Heart left ventricle (tissue), 13 donors: ENCODE data around the gene ENSA.

Experiments used
- POLR2A ChIP-seq, 2 donors: fragments of 450-650 bp; IDR thresholded peaks; one replicate each; pipeline ENCODE4 v1.6.1; 2017; ENCODE audit warnings: antibody characterized with exemption in 2 of 2, mild to moderate bottlenecking in 2 of 2, moderate library complexity in 2 of 2
- TF ChIP-seq, protein P1 (sequence below), 12 donors: fragments of 200-600 bp; sonication (generic) in 4 of 12; IDR thresholded peaks; one replicate each; pipeline versions ENCODE4 v1.5.0 to v1.8.0; 2018 to 2022; ENCODE audit warnings: antibody characterized with exemption in 12 of 12, mild to moderate bottlenecking in 5 of 12
- donor health status: ischemic (EF 13 %, LVEDD 7.1; RV severe dilation, severe dysfunction).
- donor health status: DM: no; HTN: yes; CAD: no.
- donor health status: DM: no; HTN: no; CAD: no.
- donor health status: ischemic (EF 25% LVEDD 6.9; RV normal size, moderate dysfunction).
- donor health status: ischemic (EF 25% LVEDD 5.7; RV mildly dilated, moderate dysfunction).
- donor health status: ischemic (EF 35%, LVEDD 5.7; RV mildly dilated, moderate dysfunction).
- donor health status: nonischemic (EF 11% LVEDD 7.7; RV severe dilation, severe dysfunction).
- donor health status: DM: yes; HTN: yes; CAD: no.
- donor health status: PGD.
- donor health status: ischemic (EF 29% LVEDD 5.4; RV normal size, mild dysfunction).
- donor health status: nonischemic (EF 23%, LVEDD 6.1; RV moderate dilation, normal function).

GRCh38 chr1:150596976-150597375 is 32.4 kb downstream of the ENSA start:
- TF ChIP-seq, protein P1, sequence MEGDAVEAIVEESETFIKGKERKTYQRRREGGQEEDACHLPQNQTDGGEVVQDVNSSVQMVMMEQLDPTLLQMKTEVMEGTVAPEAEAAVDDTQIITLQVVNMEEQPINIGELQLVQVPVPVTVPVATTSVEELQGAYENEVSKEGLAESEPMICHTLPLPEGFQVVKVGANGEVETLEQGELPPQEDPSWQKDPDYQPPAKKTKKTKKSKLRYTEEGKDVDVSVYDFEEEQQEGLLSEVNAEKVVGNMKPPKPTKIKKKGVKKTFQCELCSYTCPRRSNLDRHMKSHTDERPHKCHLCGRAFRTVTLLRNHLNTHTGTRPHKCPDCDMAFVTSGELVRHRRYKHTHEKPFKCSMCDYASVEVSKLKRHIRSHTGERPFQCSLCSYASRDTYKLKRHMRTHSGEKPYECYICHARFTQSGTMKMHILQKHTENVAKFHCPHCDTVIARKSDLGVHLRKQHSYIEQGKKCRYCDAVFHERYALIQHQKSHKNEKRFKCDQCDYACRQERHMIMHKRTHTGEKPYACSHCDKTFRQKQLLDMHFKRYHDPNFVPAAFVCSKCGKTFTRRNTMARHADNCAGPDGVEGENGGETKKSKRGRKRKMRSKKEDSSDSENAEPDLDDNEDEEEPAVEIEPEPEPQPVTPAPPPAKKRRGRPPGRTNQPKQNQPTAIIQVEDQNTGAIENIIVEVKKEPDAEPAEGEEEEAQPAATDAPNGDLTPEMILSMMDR (IDR thresholded peaks at IDR 0.05): no peak
- no peak for TF ChIP-seq POLR2A (IDR thresholded peaks at IDR 0.05)
